HG02623 (cell line): ENCODE measurements around the gene MRPS30.
A peak's percentile ranks its signal among the peaks of the same experiment; 100 is the strongest.
"Not testable (repeated sequence)": the region's sequence is repeated elsewhere in the genome, so short reads cannot be mapped to it uniquely, and the experiment has no call there.

Experiments used
- ATAC-seq: cut with Tn5 transposase; IDR thresholded peaks from one replicate; pipeline ENCODE4 v1.9.1; 2021; ENCODE audit warnings: moderate library complexity; ENCODE audit not compliant: unreplicated experiment

Gene MRPS30

DNA sequence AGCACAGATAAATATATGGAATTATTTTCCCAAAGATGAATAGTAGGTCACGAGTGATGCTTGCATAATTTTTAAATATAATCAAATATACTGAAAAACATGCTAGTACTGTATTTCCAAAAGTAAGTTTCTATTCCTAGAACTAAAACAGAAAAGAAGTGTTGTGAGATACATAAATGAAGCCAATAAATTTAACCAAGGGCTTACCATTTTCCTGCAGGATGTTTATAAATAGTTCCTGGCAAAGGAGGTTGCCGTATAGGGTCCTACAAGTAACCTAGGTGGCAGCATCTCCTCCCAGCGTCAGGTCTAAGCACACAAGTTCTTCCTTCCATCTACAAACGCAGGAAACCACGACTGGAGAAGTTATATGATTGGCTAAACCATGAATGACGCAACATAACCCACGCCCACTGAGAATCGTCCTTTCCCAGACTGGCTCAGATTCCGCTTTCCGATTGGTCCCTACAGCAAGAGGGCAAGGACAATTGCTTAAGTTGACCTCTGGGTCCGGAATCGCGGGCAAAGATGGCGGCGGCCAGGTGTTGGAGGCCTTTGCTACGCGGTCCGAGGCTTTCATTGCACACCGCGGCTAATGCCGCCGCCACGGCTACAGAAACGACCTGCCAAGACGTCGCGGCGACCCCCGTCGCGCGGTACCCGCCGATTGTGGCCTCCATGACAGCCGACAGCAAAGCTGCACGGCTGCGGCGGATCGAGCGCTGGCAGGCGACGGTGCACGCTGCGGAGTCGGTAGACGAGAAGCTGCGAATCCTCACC, at the start of gene MRPS30:
TSS of gene MRPS30 (plus strand) at position 513 of the 780 bp plus-strand sequence. CDS start at position 529, 16 bp downstream.
- peak; percentile 97 for ATAC-seq

DNA sequence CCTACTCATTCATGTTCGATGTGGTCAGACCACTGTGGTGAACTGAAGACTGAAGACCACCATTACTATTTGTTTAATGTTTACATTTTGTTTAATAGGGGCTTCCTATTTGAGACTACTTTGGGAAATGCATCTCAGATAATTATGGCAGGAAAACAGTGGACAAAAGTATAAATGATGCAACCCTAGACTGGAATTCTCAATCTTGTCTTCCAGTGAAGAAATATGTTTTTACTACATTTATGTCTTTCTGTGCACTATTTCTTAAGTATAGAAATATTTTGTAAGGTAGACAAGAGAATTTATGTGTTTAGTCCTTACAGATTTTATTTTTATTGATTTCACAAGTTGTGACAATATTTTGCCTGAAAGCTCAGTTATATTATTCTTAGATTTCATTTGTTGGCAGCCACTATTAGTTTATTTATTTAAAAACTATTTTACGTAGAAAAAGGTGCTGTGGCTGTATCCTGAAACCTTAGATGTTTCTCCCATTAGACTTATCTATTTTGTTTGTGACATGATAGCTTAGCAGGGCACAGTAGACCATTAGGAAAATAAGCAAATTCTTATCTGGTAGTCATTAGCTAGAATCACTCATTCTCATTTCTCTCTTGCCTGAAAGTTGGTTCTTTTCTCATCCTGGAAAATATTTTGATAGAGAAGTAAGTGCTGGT, 39.4 kb upstream of the MRPS30 start:
- ATAC-seq = no peak

DNA sequence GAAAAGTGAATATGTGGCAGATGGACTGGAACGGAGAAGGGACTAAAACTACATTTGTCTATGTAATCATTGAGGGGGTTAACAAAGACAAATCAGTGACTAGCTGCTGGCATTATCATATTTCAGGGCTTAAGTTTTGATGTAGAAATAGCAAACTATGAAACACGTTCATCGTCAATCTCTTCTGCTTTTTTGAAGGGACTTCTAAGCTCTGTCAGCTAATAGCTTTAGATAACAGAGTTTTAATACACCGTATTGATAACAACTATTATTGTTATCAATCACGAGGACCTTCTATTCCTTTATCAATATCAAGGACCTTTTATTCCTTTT, 38.9 kb upstream of the MRPS30 start:
- ATAC-seq = no peak

DNA sequence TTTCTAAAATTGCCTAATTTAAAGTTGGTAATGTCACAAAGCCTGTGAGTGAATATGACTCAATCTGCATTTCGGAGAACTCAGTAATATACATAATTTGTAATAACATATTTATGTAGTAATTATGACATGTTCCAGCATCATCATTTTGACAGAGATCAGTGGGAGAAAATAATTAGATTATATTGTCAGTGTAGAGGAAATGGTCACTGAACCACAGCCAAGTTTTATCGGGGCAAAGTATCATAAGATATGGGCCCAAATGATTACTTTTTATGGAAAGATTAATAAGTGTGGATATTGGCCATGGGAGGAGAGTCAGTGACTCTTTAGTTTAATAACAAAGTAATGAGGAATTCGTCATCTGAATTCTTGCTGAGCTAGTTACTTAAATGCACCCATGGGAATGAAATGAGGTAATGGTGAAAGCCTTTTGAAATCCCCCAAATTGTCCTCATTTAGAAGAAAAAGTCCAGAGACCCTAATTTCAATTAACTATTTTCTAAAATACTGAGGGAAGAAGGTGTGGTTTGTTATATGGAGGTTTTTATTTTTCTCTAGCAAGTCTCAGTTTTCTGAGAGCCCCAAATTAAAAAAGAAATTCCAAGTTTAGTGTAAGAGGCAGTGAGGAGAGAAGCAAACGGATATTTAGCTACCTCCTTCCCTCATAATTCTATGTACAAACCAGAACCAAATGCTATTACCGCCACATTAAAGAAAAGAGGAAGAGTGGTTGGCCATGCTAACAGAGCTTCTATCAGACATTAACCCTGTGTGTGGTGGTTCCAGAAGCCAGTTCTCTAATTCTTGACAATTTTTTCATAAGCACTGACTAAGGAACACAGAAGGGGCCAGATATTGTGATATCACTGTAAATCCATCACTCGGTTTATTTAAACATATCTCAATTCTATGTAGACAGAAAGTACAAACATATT, 37.7 kb upstream of the MRPS30 start:
- ATAC-seq = no peak

DNA sequence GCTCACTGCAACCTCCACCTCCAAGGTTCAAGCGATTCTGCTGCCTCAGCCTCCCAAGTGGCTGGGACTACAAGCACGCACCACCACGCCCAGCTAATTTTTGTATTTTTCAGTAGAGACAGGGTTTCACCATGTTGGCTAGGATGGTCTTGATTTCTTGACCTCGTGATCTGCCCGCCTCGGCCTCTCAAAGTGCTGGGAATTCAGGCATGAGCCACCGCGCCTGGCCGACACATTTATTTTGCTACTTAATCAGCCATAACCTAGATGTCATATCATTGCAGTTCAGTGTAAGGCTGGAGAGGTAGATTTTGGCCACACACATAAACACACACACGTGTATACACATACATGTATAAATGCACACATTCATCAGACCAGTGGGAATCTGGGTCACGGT, 36.4 kb upstream of the MRPS30 start:
- not testable (repeated sequence) for ATAC-seq

DNA sequence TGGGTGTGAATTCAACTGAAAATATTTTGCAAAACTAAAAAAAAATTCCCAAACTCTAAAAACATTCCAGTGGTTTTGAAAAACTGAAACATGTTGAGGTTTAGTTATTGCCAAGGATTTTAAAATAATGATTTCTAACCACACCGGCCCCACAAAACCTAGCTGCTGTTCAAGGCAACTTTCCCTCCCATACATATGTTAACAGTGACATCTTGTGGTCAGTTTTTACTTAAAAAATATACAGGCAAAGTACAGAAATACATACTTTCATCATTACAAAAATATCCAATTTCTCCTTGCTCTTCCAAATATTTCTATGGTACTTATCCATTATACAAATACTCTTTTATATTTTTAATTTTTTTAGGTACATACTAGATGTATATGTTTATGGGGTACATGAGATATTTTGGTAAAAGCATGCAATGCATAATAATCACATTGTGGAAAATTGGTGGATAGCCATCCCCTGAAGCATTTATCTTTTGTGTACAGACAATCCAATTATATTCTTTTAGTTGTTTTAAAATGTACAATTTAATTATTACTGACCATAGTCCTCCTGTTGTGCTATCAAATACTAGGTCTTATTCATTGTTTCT, 34.4 kb upstream of the MRPS30 start:
- peak; percentile 73 for ATAC-seq

DNA sequence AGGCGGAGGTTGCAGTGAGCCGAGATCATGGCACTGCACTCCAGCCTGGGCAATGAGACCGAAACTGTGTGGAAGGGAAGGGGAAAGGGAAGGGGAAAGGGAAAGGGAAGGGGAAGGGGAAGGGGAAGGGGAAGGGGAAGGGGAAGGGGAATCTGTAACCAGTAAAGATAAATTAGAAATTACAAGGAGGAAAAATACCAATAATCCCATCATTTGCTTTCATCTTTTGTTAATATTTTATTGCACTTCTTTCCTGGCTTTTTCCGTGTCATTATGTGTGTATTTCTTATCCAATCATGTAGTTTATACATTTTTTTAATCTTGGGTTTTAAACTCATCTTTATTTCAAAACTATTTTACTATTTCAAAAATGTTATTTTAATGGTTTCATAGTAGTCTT, 29.6 kb upstream of the MRPS30 start:
- no peak for ATAC-seq

DNA sequence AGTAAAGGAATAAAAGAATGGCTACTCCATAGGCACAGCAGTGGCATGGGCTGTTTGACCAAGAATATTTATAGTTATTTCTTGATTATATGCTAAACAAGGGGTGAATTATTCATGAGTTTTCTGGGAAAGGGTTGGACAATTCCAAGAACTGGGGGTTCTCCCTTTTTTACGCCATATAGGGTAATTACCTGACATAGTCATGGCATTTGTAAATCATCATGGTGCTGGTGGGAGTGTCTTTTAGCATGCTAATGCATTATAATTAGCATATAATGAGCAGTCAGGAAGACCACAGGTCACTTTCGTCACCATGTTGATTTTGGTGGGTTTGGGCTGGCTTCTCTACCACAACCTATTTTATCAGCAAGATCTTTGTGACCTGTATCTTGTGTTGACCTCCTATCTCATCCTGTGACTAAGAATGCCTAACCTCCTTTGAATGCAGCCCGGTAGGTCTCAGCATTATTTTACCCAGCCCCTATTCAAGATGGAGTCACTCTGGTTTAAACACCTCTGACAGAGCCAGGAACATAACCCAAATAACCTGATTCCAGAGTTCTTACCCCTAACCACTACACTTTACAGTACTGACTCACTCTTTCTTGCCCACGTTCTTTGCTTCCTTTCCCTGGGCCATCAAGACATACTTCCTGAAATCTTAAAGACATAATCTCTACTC, 25.0 kb upstream of the MRPS30 start:
- ATAC-seq = no peak

DNA sequence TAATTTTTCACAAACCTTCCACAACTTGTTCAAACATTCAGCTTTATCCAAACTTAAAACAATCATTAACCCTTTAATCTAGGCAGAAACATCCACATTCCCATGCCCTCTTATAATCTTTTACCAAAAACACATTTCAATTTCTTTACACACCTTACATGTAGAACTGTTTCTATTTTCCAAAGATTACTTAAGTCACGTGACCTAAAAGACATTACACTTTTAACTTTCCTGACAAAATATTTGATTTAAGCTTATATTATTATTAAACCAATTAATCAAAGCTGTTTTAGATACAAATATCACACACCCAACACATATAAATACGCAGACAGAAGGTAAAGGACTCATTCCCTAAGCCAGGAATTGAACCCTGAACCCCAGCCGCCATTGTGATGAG, 21.0 kb upstream of the MRPS30 start:
- no peak for ATAC-seq

DNA sequence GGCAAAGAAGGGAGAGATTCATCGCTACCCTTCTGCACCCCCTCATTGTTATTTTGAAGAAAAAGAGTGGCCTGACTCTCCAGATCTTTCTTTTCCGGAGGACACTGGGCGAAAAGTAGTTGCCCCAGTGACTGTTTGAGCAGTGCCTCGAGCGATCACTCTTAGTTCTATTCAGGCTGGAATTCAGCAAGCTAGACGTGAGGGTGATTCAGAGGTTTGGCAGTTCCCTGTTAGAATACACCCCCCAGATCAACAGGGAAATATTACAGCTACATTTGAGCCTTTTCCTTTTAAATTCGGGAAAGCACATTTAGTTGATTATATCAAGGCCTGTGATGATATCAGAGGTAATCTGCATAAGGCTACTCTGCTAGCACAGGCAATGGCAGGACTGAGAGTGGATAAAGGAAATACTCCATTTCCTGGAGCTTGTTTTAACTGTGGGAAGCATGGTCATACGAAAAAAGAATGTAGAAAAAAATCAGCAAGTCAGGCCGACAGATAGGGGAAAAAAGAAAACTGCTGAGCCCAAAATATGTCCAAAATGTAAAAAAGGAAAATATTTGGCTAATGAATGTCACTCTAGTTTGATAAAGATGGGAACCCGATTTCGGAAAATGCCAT, 19.3 kb upstream of the MRPS30 start:
- ATAC-seq = not testable (repeated sequence)

DNA sequence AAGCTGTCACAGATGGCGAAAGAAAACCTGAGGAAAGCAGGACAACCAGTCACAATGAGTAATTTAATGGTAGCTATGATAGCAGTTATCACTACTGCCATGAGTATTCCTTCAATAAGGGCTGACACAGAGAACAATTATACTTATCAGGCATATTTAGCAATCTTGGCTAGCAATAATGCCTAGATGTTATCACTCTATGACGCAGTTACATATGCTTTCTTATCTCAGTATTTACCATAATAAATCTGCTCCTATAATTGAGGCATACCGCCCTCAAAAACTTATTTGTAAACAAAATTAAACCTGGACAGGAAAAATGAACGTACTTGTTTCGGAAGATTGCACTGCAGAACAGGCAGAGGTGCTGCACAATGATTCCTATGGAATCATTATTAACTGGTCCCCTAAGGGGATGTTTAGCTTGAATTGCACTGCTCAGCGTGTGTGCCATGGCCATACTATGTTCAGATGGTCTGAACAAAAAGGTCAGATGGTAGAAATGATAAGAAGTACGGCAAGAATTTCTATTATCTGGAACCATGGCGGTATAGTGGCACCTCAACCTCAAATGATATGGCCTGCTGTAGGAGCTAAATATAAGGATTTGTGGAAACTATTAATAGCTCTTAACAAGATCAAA, 16.6 kb upstream of the MRPS30 start:
- not testable (repeated sequence) for ATAC-seq

DNA sequence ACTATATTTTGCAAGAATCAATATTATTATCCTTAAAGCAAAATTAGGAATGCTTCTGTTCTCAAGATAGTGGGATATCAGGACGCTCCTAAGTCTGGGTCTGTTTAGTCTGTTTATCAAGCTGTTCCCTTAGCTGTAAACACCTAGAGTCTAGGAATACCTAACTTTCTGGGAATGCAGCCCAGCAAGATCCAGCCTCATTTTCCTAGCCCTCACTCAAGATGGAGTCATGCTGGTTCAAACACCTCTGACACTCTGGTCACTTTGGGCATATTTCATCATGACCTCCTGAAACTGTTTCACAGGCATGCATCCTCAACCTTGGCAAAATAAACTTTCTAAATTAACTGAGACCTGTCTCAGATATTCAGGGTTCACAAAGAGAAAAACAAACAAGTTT, 14.4 kb upstream of the MRPS30 start:
- no peak for ATAC-seq

DNA sequence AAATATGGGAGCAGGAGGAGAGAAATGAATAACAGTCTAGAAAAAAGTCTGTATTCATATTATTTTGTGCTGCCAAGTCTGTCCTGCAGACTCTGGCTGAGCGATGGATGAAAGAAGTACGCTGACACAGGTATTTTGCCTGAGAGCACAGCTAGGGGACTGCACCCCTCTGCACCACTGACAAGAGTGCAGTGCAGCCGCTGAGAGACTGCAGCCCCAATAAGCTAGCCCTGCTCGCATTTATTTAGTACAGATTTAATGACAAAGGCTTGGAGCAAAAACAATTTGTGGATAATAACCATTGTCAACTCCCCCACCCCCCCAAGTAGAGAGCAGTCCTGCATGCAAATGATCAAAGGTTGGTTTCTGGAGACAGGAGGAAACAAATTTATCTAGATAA, 13.3 kb upstream of the MRPS30 start:
- ATAC-seq = no peak

DNA sequence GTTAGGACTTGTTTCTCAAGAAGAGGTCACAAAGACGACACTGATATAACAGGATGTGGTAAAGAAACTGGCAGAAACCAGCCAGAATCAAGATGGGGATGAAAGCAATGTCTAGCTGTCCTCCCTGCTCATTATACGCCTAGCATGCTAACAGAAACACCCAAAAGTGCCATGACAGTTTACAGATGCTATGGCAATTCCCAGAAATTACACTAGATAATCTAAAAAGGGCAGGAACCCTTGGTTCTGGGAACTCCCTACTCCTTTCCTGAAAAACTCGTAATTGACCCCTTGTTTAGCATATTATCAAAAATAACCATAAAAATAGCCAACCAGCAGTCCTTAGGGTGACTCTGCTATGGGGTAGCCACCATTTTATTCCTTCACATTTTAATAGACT, 10.9 kb upstream of the MRPS30 start:
- no peak for ATAC-seq

DNA sequence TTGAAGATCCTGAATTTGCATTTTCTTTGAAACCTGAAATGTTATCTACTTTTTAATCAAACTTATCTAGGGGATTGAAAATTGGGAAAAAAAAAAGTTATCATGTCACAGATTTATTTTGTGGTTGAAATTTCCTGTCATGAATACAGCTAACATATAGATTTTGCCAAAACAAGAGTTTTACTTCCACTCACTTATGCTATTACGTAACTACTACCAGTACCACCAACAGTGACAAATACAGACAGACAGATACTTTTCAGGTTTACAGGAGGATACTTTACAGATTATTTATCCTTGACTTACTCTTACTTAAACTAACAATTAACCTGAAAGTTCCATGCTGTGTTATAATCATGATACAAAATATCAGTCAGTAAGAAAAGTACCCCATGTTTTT, 6.8 kb upstream of the MRPS30 start:
- ATAC-seq = no peak

DNA sequence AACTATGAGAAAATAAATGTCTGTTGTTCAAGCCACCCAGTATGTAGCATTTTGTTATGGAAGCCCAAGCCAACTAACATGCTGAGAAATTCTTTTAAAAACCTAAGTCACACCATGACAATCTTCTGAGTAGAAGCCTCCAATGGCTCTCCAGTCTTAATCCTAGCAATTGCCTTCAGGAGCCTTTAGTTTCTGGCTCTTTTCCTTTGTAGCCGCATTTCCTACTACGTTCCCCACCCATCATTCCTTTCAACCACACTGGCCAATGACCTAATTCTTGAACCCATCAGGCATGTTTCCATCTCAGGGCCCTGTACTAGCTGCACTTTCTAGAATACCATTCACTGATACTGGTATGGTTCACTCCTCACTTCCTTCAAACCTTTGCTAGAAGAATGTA, 2.1 kb upstream of the MRPS30 start:
- ATAC-seq = no peak

DNA sequence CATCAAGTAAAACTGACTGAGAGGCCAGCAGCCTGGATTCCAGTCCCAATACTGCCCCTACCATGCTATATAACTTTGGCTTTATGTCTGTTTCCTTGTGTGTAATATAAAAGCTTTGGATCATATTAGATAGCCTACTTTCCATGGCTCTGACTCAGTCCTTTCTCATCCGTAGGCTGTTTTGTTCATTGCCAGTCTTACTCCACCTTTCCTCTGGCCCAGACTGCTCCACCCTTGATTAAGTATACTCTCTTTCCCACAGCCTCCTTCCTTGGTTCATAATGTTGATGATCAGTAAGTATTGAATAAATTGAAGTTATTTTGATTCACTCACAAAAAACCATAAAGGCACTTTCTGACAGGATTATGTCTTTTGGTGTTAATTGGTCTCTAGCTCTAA, 1.5 kb upstream of the MRPS30 start:
- ATAC-seq = no peak

DNA sequence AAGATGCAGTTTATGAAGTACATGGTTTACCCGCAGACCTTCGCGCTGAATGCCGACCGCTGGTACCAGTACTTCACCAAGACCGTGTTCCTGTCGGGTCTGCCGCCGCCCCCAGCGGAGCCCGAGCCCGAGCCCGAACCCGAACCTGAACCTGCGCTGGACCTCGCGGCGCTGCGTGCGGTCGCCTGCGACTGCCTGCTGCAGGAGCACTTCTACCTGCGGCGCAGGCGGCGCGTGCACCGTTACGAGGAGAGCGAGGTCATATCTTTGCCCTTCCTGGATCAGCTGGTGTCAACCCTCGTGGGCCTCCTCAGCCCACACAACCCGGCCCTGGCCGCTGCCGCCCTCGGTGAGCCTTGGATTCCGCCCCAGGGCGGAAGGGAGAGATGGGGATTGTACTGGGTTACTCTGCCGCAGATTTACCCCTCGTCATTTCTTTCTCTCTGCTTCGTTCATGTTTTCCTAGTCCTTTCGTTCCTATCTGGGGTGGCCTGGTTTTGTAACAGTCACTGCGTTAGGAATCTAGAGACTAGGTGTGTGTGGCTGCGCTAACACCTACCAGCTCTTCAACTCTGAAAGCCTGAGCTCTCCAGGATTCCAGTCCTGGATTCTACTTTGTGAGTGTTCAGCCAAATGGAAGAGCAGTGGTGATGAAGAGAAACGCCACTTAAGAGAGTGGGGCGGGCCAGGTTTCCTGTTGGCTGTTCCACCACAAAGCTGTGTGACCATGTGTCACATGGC, 638 bp downstream of the MRPS30 start:
- peak; percentile 29 for ATAC-seq

DNA sequence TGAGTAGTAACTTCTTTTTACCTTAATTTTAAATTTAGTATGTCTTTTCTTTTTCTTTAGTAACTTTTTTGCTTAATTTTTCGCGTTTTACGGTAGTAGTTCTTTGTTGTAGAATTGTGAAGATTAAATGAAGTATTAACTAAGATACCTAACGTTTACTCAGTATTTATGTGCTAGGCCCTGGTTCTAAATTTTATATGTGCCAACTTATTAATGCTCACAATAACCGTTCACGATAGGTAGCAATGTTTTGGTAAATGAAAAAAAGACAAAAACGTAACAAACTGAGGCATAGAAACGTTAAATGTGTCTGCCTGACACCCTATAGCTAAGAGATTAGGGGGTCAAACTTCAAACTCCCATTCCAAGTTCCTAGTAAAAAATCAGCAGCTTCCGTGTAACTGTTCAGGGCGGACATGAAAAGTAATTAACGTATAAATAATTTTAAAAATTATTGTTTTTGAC, 1.2 kb downstream of the MRPS30 start:
- ATAC-seq = no peak
